WERI-Rb-1 (cell line): Measurements from ENCODE around the gene DIAPH1.

Experiments
- DNase-seq: peaks from one replicate; pipeline ENCODE4 v3.0.0-alpha.2; 2020
- H3K27ac ChIP-seq: fragments of 250-450 bp; sonication (Bioruptor Pico); 2 replicates; pipeline ENCODE4 v1.5.1; 2020; ENCODE audit warnings: mild to moderate bottlenecking, moderate library complexity
- H3K27me3 ChIP-seq: fragments of 250-450 bp; sonication (Bioruptor Pico); 2 replicates; pipeline ENCODE4 v1.5.1; 2021; ENCODE audit warnings: mild to moderate bottlenecking, low read depth, moderate library complexity; ENCODE audit not compliant: insufficient read depth, severe bottlenecking
- H3K36me3 ChIP-seq: fragments of 250-450 bp; sonication (Bioruptor Pico); 2 replicates; pipeline ENCODE4 v1.5.1; 2020; ENCODE audit warnings: mild to moderate bottlenecking, moderate library complexity
- H3K4me3 ChIP-seq: 2 replicates; pipeline ENCODE4 v1.5.1; 2011; ENCODE audit warnings: low read depth, mild to moderate bottlenecking, control low read depth, low read length
- H3K9me3 ChIP-seq: fragments of 250-450 bp; sonication (Bioruptor Pico); 2 replicates; pipeline ENCODE4 v1.5.1; 2021; ENCODE audit warnings: mild to moderate bottlenecking, moderate library complexity; ENCODE audit not compliant: severe bottlenecking
- CTCF ChIP-seq: IDR thresholded peaks from 2 replicates; pipeline ENCODE4 v1.5.1; 2011; ENCODE audit warnings: low read depth, mild to moderate bottlenecking, control low read depth, inconsistent platforms, low read length

The DIAPH1 gene

GRCh38 chr5:141532726-141533125, 86.1 kb downstream of the DIAPH1 start:
- DNase-seq = no peak
- H3K4me3 ChIP-seq = no peak overlapping the region
- H3K27me3 ChIP-seq = no peaks in the 10 kb centered on the region
- no peak overlapping the region for H3K27ac ChIP-seq
- no peak for TF ChIP-seq CTCF
- peaks cover 43% of the 10 kb centered on the region for H3K36me3 ChIP-seq
- H3K9me3 ChIP-seq = no peaks in the 10 kb centered on the region

GRCh38 chr5:141529873-141530272, 88.9 kb downstream of the DIAPH1 start:
- Histone ChIP-seq H3K27me3 (no peaks in the 10 kb centered on the region), H3K27ac (no peak overlapping the region), H3K4me3 (no peak overlapping the region), H3K9me3 (no peaks in the 10 kb centered on the region), H3K36me3 (peaks cover 63% of the 10 kb centered on the region)
- DNase-seq = no peak
- TF ChIP-seq CTCF = no peak

- no peaks in the 10 kb centered on the region for H3K9me3 ChIP-seq
- DNase-seq = no peak
- no peak overlapping the region for H3K4me3 ChIP-seq
- peaks cover 68% of the 10 kb centered on the region for H3K36me3 ChIP-seq
- no peak for TF ChIP-seq CTCF
- H3K27ac ChIP-seq = no peak overlapping the region
- no peaks in the 10 kb centered on the region for H3K27me3 ChIP-seq
Measured at GRCh38 chr5:141529002-141529401, 89.8 kb downstream of the DIAPH1 start.

- Histone ChIP-seq H3K9me3 (no peaks in the 10 kb centered on the region), H3K27me3 (no peaks in the 10 kb centered on the region), H3K4me3 (no peak overlapping the region), H3K36me3 (peaks cover 70% of the 10 kb centered on the region), H3K27ac (no peak overlapping the region)
- no peak for TF ChIP-seq CTCF
- DNase-seq = no peak
Measured at GRCh38 chr5:141528291-141528984, 90.4 kb downstream of the DIAPH1 start.

- no peak overlapping the region for H3K27ac ChIP-seq
Measured at GRCh38 chr5:141527426-141527825, 91.4 kb downstream of the DIAPH1 start.

More at GRCh38 chr5:141527426-141527825, 91.4 kb downstream of the DIAPH1 start:
- DNase-seq = no peak
- Histone ChIP-seq H3K36me3 (peaks cover 67% of the 10 kb centered on the region), H3K9me3 (peaks cover 2% of the 10 kb centered on the region), H3K27me3 (no peaks in the 10 kb centered on the region), H3K4me3 (no peak overlapping the region)
- no peak for TF ChIP-seq CTCF
